Cardiac fibroblast (primary cell): ENCODE measurements around the gene C4BPB.
A peak's percentile ranks its signal among the peaks of the same experiment; 100 is the strongest.

Experiments
- DNase-seq, 2 donors: peaks; one replicate each; pipeline versions ENCODE4 v3.0.0 to v3.0.0-alpha.2; 2010; ENCODE audit warnings: low read depth in 2 of 2
- H3K4me3 ChIP-seq, 2 donors: replicated peaks in 1 of 2; 1 replicate in 1 of 2; 2 replicates in 1 of 2; pipeline ENCODE4 v1.5.1; 2011; ENCODE audit warnings: low read depth in 2 of 2, low read length in 2 of 2, mild to moderate bottlenecking in 2 of 2, moderate library complexity in 1 of 2
- TF ChIP-seq, protein P1 (sequence below): IDR thresholded peaks from one replicate; pipeline ENCODE4 v1.5.1; 2011; ENCODE audit warnings: low read depth, mild to moderate bottlenecking, low read length, inconsistent platforms

The C4BPB gene

DNA sequence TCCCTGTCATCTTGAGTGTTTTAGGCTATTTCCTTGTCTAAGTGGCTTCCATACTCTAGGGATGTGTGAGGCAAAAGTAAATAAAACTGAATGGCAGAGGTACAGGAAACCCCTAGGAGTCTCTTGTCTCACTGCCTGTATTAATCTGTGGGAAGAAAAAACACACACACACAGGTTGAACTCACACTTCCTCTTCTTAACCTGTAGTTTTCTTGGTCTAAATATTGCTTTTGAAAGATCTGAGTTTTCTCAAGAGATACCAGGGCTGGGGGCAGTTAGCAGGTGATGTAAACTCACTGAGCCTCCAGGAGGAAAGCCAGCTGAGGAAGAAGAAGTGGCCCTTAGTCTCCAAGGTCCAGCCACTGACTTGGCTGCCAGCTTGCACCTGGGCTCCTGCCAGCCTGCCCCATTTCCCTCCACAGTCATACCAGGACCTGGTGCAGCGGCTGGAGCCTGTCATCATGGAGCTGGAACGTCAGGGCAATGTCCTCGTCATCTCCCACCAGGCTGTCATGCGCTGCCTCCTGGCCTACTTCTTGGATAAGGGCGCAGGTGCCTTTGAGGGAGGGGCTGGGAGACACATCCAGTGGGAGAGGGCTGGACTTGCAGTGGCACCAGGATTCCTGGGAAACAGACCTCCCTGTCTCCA is 18.7 kb upstream of the C4BPB start:
- no peak overlapping the region for H3K4me3 ChIP-seq
- DNase-seq: no peak
- TF ChIP-seq, protein P1, sequence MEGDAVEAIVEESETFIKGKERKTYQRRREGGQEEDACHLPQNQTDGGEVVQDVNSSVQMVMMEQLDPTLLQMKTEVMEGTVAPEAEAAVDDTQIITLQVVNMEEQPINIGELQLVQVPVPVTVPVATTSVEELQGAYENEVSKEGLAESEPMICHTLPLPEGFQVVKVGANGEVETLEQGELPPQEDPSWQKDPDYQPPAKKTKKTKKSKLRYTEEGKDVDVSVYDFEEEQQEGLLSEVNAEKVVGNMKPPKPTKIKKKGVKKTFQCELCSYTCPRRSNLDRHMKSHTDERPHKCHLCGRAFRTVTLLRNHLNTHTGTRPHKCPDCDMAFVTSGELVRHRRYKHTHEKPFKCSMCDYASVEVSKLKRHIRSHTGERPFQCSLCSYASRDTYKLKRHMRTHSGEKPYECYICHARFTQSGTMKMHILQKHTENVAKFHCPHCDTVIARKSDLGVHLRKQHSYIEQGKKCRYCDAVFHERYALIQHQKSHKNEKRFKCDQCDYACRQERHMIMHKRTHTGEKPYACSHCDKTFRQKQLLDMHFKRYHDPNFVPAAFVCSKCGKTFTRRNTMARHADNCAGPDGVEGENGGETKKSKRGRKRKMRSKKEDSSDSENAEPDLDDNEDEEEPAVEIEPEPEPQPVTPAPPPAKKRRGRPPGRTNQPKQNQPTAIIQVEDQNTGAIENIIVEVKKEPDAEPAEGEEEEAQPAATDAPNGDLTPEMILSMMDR: no peak

DNA sequence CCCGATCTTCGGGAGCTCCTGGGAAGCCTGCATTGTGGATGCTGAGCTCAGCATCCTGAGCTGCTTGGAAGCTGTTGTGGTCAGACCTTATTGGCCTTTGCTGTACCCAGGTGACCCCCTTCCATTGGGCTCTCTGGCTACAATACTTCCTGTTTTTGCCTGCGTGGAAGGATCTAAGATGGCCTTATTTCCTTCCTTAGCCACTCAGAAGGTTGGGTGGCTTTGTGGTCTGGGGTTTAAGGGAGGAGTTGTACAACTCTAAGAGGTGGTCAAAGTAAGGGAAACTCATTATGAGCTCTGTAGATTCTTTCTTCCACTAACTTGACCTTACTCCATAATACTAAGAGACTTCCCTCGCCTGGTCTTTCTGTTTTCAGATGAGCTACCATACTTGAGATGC is 17.8 kb upstream of the C4BPB start:
- no peak overlapping the region for H3K4me3 ChIP-seq
- no peak for DNase-seq
- TF ChIP-seq, protein P1: no peak

DNA sequence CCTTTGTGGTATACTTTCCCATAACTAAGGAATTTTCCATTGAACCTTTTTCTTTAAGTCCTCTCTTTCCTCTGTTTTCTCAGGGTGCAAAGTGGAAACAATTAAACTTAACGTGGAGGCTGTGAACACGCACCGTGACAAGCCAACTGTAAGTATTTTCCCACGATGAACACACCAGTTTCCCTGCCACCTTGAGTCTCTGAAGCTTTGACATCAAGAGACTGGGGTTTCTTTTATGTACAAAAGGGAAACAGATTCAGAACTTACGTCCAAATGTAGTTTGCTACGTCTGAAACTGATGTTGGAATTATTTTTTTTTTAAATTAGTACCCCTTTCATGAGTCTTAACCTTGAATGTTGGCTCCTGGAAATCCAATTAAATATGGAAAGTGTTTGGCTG is 17.2 kb upstream of the C4BPB start:
- H3K4me3 ChIP-seq: no peak overlapping the region
- DNase-seq: no peak
- TF ChIP-seq, protein P1: no peak

DNA sequence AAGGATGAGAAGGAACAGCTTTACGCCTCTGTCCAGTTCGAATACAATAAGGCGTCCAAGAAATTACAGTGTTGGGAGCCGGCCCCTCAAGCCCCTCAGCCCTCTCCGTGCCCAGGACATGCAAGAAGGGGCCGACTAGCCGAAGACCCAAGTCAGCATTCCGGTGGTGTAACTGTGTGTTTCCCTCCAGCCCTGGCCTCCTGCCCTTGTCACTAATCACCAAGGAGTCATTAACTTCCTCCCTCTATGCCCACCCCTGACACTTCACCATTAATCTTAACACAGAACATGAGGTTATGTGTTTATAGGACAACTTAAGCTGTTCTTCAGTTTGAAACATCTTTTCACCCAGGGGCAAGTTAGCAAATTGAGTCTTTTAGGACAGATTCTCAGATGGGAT is 16.4 kb upstream of the C4BPB start:
- no peak for DNase-seq
- TF ChIP-seq, protein P1: no peak
- H3K4me3 ChIP-seq: no peak overlapping the region

DNA sequence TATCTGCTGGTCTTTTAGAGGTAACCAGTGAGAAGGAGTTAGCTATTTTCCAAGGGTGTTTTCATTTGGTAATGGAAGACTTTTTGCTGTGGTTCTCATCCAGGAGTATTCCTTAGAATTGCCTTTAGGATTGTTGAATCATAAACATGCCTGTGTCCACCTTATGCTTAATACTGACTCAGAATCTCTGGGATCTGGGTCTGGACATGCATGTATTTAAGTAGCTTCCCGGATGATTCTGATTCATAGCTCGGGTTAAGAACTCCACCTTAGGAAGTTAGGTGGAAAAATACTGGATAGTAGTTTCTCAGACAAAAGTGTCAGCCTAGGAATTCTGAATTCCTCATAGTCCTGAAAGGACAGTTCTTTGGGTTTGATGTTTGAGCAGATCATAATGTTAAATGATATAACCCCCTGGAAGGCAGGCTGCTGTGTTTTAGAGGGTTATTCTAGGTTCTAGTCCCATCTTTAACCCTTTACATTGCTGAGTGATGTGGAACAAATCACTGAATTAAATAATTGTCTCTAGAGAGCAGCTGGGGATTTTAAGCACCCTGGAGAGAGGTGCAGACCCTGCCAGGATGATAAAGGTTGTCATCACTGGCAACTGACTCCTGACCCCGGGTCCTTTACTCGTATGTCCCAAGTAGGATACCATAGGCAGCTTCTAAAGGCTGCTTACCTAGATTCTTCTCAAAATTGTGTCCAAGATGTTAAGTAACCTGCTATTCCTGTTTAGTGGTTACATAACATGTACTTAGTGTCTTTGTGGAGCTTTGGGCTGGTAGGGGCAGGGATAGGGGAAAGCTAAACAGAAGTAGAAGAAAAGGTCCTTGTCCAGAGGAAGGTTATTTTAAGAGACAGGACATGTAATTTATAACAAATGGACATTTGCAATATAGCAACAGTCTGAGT is 14.5 kb upstream of the C4BPB start:
- no peak overlapping the region for H3K4me3 ChIP-seq
- TF ChIP-seq, protein P1: no peak
- no peak for DNase-seq

DNA sequence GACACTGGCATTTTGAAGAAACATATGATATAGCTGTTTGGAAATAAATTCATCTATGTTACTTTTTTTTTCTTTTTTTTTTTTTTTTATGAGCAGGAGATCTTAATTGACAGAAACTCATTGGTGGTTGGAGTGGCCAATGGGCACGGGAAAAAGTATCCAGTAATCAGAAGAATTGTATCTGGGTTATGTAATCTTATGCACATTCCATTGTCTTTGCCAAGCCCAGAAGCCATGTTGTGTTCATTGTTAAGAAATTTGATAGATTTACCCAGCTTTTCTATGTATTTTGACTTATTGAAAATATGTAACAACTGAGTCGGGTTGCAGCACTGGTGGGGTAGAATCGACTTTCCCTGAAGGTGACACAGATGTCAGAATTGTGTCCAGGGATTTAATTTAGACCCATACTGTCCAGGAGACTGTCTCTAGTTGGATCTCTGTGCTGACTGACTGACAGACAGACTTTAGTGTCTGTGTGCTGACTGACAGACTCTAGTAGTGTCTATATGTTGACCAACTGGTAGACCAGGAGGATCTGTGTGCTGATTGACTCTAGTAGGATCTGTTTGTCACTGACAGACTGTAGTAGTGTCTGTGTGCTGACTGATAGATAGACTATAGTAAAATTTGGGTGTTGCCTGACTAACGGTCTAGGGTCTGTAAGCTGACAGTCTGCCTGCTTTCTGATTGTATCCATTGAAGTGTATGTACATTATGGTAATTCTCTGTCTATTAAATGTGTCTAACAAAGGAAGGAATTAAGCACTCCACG is 12.3 kb upstream of the C4BPB start:
- H3K4me3 ChIP-seq: no peak overlapping the region
- peak; percentile 13 to 21 for DNase-seq
- TF ChIP-seq, protein P1: no peak
